Cardiac muscle cell (in vitro differentiated cells and primary cell): ENCODE data around the gene REEP1. TPM values are rescaled to one million over a fixed set of nuclear protein-coding genes. Genes with fewer than 3 reads are reported as not detected.

Source experiments
- DNase-seq, 2 donors: peaks; one replicate each; pipeline versions ENCODE4 v3.0.0 to v3.0.0-alpha.2; 2010 to 2017; ENCODE audit warnings: low read depth in 1 of 2, low spot score in 1 of 2
- H3K27ac ChIP-seq: fragments of 200-600 bp; sonication (generic); 2 replicates; pipeline ENCODE4 v1.5.1; 2016
- H3K27me3 ChIP-seq: fragments of 200-600 bp; sonication (generic); 2 replicates; pipeline ENCODE4 v1.6.0; 2016; ENCODE audit warnings: control low read depth
- H3K36me3 ChIP-seq: fragments of 200-600 bp; sonication (generic); 2 replicates; pipeline ENCODE4 v1.5.1; 2016; ENCODE audit warnings: control low read depth
- H3K4me1 ChIP-seq: fragments of 200-600 bp; sonication (generic); 2 replicates; pipeline ENCODE4 v1.8.1; 2017; ENCODE audit warnings: low read depth, mild to moderate bottlenecking, mixed run types
- H3K4me3 ChIP-seq: fragments of 200-600 bp; sonication (generic); 2 replicates; pipeline ENCODE4 v1.5.1; 2016; ENCODE audit warnings: mild to moderate bottlenecking
- H3K9me3 ChIP-seq: fragments of 200-600 bp; sonication (generic); 2 replicates; pipeline ENCODE4 v1.5.1; 2017; ENCODE audit warnings: low read depth, mild to moderate bottlenecking, control low read depth
- polyA plus RNA-seq: library from polyadenylated mRNA; unstranded; fragments of >200 nt; fragmentation: Nextera tagmentation; extraction: Ambion mirVana; gene quantifications from 2 replicates; pipeline ENCODE4 v1.2.1, GENCODE V29; 2016
- total RNA-seq: library from RNA; depleted of rRNA; stranded (reverse); fragments of >200 nt; gene quantifications from 2 replicates; pipeline ENCODE4 v1.2.3, GENCODE V29; 2016
- TF ChIP-seq, protein P1 (sequence below): IDR thresholded peaks from 2 replicates; pipeline ENCODE4 v1.5.1; 2012; ENCODE audit warnings: low read depth, mild to moderate bottlenecking, low read length

REEP1 gene
- total and polyA plus RNA-seq, 2 experiments from 2014 or later = 14.6 to 19.3 TPM

- H3K27ac ChIP-seq = no peak overlapping the region
- H3K4me3 ChIP-seq = no peak overlapping the region
- peaks cover 7% of the 10 kb centered on the region for H3K4me1 ChIP-seq
- no peaks in the 10 kb centered on the region for H3K9me3 ChIP-seq
- no peaks in the 10 kb centered on the region for H3K36me3 ChIP-seq
- TF ChIP-seq, protein P1, sequence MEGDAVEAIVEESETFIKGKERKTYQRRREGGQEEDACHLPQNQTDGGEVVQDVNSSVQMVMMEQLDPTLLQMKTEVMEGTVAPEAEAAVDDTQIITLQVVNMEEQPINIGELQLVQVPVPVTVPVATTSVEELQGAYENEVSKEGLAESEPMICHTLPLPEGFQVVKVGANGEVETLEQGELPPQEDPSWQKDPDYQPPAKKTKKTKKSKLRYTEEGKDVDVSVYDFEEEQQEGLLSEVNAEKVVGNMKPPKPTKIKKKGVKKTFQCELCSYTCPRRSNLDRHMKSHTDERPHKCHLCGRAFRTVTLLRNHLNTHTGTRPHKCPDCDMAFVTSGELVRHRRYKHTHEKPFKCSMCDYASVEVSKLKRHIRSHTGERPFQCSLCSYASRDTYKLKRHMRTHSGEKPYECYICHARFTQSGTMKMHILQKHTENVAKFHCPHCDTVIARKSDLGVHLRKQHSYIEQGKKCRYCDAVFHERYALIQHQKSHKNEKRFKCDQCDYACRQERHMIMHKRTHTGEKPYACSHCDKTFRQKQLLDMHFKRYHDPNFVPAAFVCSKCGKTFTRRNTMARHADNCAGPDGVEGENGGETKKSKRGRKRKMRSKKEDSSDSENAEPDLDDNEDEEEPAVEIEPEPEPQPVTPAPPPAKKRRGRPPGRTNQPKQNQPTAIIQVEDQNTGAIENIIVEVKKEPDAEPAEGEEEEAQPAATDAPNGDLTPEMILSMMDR = no peak
- no peaks in the 10 kb centered on the region for H3K27me3 ChIP-seq
- no peak for DNase-seq
These were observed 104.0 kb downstream of the REEP1 start for GRCh38 chr2:86233436-86233835.

- no peaks in the 10 kb centered on the region for H3K9me3 ChIP-seq
- H3K27me3 ChIP-seq = no peaks in the 10 kb centered on the region
- H3K4me1 ChIP-seq = peaks cover 7% of the 10 kb centered on the region
- no peak overlapping the region for H3K4me3 ChIP-seq
- TF ChIP-seq, protein P1 = no peak
- H3K27ac ChIP-seq = no peak overlapping the region
- no peak for DNase-seq
- H3K36me3 ChIP-seq = no peaks in the 10 kb centered on the region
These were observed 104.5 kb downstream of the REEP1 start for GRCh38 chr2:86232910-86233309.

- no peak overlapping the region for H3K27ac ChIP-seq
- no peak for DNase-seq
- no peaks in the 10 kb centered on the region for H3K27me3 ChIP-seq
- H3K36me3 ChIP-seq = no peaks in the 10 kb centered on the region
- no peak overlapping the region for H3K4me3 ChIP-seq
- no peaks in the 10 kb centered on the region for H3K9me3 ChIP-seq
- peaks cover 7% of the 10 kb centered on the region for H3K4me1 ChIP-seq
- TF ChIP-seq, protein P1 = no peak
These were observed 105.0 kb downstream of the REEP1 start for GRCh38 chr2:86232373-86232784.

- H3K4me1 ChIP-seq = peaks cover 7% of the 10 kb centered on the region
- H3K36me3 ChIP-seq = no peaks in the 10 kb centered on the region
- no peak overlapping the region for H3K4me3 ChIP-seq
- H3K27me3 ChIP-seq = no peaks in the 10 kb centered on the region
- no peaks in the 10 kb centered on the region for H3K9me3 ChIP-seq
- DNase-seq = no peak
- TF ChIP-seq, protein P1 = no peak
- no peak overlapping the region for H3K27ac ChIP-seq
These were observed 105.6 kb downstream of the REEP1 start for GRCh38 chr2:86231680-86232372.

GRCh38 chr2:86230961-86231360 lies 106.5 kb downstream of the REEP1 start:
- DNase-seq = no peak
- Histone ChIP-seq H3K9me3 (no peaks in the 10 kb centered on the region), H3K27ac (no peak overlapping the region), H3K36me3 (no peaks in the 10 kb centered on the region), H3K27me3 (no peaks in the 10 kb centered on the region), H3K4me3 (no peak overlapping the region), H3K4me1 (peaks cover 7% of the 10 kb centered on the region)
- TF ChIP-seq, protein P1 = no peak
